Measurements from ENCODE around the gene MAP1LC3B.

GRCh38 chr16:87415441-87415840 is 23.3 kb downstream of the MAP1LC3B start:
- no peak for TF ChIP-seq HMGXB4 (CRISPR knock-in tag; IDR thresholded peaks at IDR 0.05; ENCODE audit: borderline replicate concordance)
- no peak for TF ChIP-seq CTCF (IDR thresholded peaks at IDR 0.05)
- no peak for TF ChIP-seq ELK1 (IDR thresholded peaks at IDR 0.05; ENCODE audit: low read depth, low read length)
- no peak for TF ChIP-seq BCL3 (IDR thresholded peaks at IDR 0.05)
- TF ChIP-seq POLR2A (IDR thresholded peaks at IDR 0.05; ENCODE audit: low read length): no peak
- no peak for TF ChIP-seq NR3C1 (IDR thresholded peaks at IDR 0.05)
- no peak for TF ChIP-seq JUN (IDR thresholded peaks at IDR 0.05)
- TF ChIP-seq KDM1A (IDR thresholded peaks at IDR 0.05; ENCODE audit: low read depth): no peak

All from A549 (cell line).